ENCODE data around the gene EPB41L4A.

DNA sequence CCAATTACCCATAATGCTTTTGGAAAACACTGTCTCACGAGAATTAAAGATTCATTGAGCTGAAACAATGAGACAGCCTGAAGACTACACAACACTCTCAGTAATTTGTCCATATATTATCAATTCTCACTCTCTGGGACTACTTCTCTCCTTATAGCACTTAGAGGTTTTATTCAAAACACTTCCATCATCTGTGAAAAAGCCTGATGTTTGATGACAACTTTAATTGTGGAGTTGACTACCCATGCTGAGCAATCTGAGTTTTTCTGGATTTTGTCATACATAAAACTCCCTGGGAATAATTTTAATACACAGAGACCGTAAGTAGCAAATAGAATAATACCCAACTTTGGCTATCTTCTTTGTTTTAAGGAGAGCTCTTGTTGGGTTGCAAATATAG is 305.5 kb downstream of the EPB41L4A start:
- TF ChIP-seq RAD21 (IDR thresholded peaks at IDR 0.05; ENCODE audit: low read depth) (no peak), EP300 (IDR thresholded peaks at IDR 0.05; ENCODE audit: borderline replicate concordance) (no peak), CREB1 (IDR thresholded peaks at IDR 0.05; ENCODE audit: low read depth) (no peak), TAF1 (IDR thresholded peaks at IDR 0.05; ENCODE audit: low read depth) (no peak), ZBTB7A (IDR thresholded peaks at IDR 0.05; ENCODE audit: low read depth) (no peak), MAX (IDR thresholded peaks at IDR 0.05) (no peak), TCF12 (IDR thresholded peaks at IDR 0.05; ENCODE audit: low read depth) (no peak), YY1 (IDR thresholded peaks at IDR 0.05; ENCODE audit: low read depth) (no peak), EGR1 (IDR thresholded peaks at IDR 0.05) (no peak)
- TF ChIP-seq, protein P1, sequence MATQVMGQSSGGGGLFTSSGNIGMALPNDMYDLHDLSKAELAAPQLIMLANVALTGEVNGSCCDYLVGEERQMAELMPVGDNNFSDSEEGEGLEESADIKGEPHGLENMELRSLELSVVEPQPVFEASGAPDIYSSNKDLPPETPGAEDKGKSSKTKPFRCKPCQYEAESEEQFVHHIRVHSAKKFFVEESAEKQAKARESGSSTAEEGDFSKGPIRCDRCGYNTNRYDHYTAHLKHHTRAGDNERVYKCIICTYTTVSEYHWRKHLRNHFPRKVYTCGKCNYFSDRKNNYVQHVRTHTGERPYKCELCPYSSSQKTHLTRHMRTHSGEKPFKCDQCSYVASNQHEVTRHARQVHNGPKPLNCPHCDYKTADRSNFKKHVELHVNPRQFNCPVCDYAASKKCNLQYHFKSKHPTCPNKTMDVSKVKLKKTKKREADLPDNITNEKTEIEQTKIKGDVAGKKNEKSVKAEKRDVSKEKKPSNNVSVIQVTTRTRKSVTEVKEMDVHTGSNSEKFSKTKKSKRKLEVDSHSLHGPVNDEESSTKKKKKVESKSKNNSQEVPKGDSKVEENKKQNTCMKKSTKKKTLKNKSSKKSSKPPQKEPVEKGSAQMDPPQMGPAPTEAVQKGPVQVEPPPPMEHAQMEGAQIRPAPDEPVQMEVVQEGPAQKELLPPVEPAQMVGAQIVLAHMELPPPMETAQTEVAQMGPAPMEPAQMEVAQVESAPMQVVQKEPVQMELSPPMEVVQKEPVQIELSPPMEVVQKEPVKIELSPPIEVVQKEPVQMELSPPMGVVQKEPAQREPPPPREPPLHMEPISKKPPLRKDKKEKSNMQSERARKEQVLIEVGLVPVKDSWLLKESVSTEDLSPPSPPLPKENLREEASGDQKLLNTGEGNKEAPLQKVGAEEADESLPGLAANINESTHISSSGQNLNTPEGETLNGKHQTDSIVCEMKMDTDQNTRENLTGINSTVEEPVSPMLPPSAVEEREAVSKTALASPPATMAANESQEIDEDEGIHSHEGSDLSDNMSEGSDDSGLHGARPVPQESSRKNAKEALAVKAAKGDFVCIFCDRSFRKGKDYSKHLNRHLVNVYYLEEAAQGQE (IDR thresholded peaks at IDR 0.05; ENCODE audit: low read depth), result no peak

All from Ishikawa (cell line).